Measurements from ENCODE around the gene OR13C2. TPM values are rescaled to one million over a fixed set of nuclear protein-coding genes. Genes with fewer than 3 reads are reported as not detected.
"Not testable (repeated sequence)": the region's sequence is repeated elsewhere in the genome, so short reads cannot be mapped to it uniquely, and the experiment has no call there.

OR13C2 gene
- total RNA-seq, result not detected

GRCh38 chr9:104605527-104605926, at the start of gene OR13C2:
OR13C2 (minus strand) TSS chr9:104605627; CDS start chr9:104605627, 0 bp downstream.
- H3K4me1 Mint-ChIP-seq; H3K36me3 Mint-ChIP-seq (ENCODE audit: low read depth); H3K27me3 Mint-ChIP-seq; POLR2A ChIA-PET; DNase-seq; intact Hi-C loops (cut with DNase I, micrococcal nuclease); H3K4me3 Mint-ChIP-seq; ATAC-seq; H3K9me3 Mint-ChIP-seq (ENCODE audit: low read depth); CTCF ChIA-PET; H3K27ac Mint-ChIP-seq: not testable (repeated sequence)

- intact Hi-C loops (cut with DNase I, micrococcal nuclease), result no loop called here
- ATAC-seq (no peak), DNase-seq (no peak)
- Mint-ChIP-seq H3K4me1 (no peaks in the 10 kb centered on the region), H3K27me3 (peaks cover 3% of the 10 kb centered on the region), H3K27ac (no peak overlapping the region), H3K9me3 (ENCODE audit: low read depth) (peaks cover 21% of the 10 kb centered on the region), H3K36me3 (ENCODE audit: low read depth) (no peaks in the 10 kb centered on the region), H3K4me3 (no peak overlapping the region)
- ChIA-PET POLR2A (no interaction called here), CTCF (no interaction called here)
These were observed 30.0 kb upstream of the OR13C2 start for GRCh38 chr9:104635456-104635855.

- Mint-ChIP-seq H3K9me3 (ENCODE audit: low read depth) (peaks cover 11% of the 10 kb centered on the region), H3K4me1 (no peaks in the 10 kb centered on the region)
- intact Hi-C loops (cut with DNase I, micrococcal nuclease), result no loop called here
These were observed 28.6 kb upstream of the OR13C2 start for GRCh38 chr9:104633976-104634520.

GRCh38 chr9:104625964-104626363, 20.5 kb upstream of the OR13C2 start:
- H3K36me3 Mint-ChIP-seq (ENCODE audit: low read depth); DNase-seq; H3K27me3 Mint-ChIP-seq; CTCF ChIA-PET; H3K27ac Mint-ChIP-seq; H3K9me3 Mint-ChIP-seq (ENCODE audit: low read depth); H3K4me3 Mint-ChIP-seq; ATAC-seq; intact Hi-C loops (cut with DNase I, micrococcal nuclease); H3K4me1 Mint-ChIP-seq: not testable (repeated sequence)
- POLR2A ChIA-PET, result interaction anchor here (0.8 kb wide), 1 partner anchor 23 kb away, joined by 5 read pairs; no protein-coding TSS in a partner anchor

More at GRCh38 chr9:104633976-104634520, 28.6 kb upstream of the OR13C2 start:
- Mint-ChIP-seq H3K36me3 (ENCODE audit: low read depth) (no peaks in the 10 kb centered on the region), H3K4me3 (no peak overlapping the region), H3K27ac (no peak overlapping the region), H3K27me3 (peaks cover 3% of the 10 kb centered on the region)
- ATAC-seq (no peak), DNase-seq (no peak)
- CTCF ChIA-PET, result no interaction called here
- POLR2A ChIA-PET, result no interaction called here

GRCh38 chr9:104618104-104618503, 12.7 kb upstream of the OR13C2 start, which contains the start of gene OR13C9:
OR13C9 (minus strand) TSS chr9:104618204; CDS start chr9:104618204, 0 bp downstream.
- Mint-ChIP-seq H3K27ac (no peak within 1 kb of the TSS), H3K36me3 (ENCODE audit: low read depth) (no peaks in the 10 kb centered on the region), H3K4me1 (no peaks in the 10 kb centered on the region), H3K9me3 (ENCODE audit: low read depth) (peaks cover 4% of the 10 kb centered on the region), H3K27me3 (peaks cover 3% of the 10 kb centered on the region), H3K4me3 (no peak within 1 kb of the TSS)
- POLR2A ChIA-PET, result no interaction called here
- ATAC-seq (no peak), DNase-seq (no peak)
- intact Hi-C loops (cut with DNase I, micrococcal nuclease), result loop anchor here in 1 of 2 experiments (5.0 kb wide), 1 partner anchor 49 kb away; no protein-coding TSS in a partner anchor
- CTCF ChIA-PET, result no interaction called here

GRCh38 chr9:104617418-104617817, 12.0 kb upstream of the OR13C2 start:
- no peak for DNase-seq
- ATAC-seq, result no peak
- H3K4me1 Mint-ChIP-seq, result no peaks in the 10 kb centered on the region
- peaks cover 3% of the 10 kb centered on the region for H3K9me3 Mint-ChIP-seq (ENCODE audit: low read depth)
- POLR2A ChIA-PET, result no interaction called here
- peaks cover 3% of the 10 kb centered on the region for H3K27me3 Mint-ChIP-seq
- CTCF ChIA-PET, result interaction anchor here (0.6 kb wide), 1 partner anchor 146 kb away, joined by 3 read pairs; no protein-coding TSS in a partner anchor
- H3K4me3 Mint-ChIP-seq, result no peak overlapping the region
- no peak overlapping the region for H3K27ac Mint-ChIP-seq
- H3K36me3 Mint-ChIP-seq (ENCODE audit: low read depth), result no peaks in the 10 kb centered on the region
- intact Hi-C loops (cut with DNase I, micrococcal nuclease), result loop anchor here in 1 of 2 experiments (5.0 kb wide), 1 partner anchor 50 kb away; no protein-coding TSS in a partner anchor

GRCh38 chr9:104611213-104611612, 5.8 kb upstream of the OR13C2 start:
- Mint-ChIP-seq H3K27me3 (peaks cover 3% of the 10 kb centered on the region), H3K36me3 (ENCODE audit: low read depth) (no peaks in the 10 kb centered on the region), H3K4me1 (no peaks in the 10 kb centered on the region), H3K4me3 (no peak overlapping the region), H3K9me3 (ENCODE audit: low read depth) (peaks cover 3% of the 10 kb centered on the region), H3K27ac (no peak overlapping the region)
- CTCF ChIA-PET, result no interaction called here
- intact Hi-C loops (cut with DNase I, micrococcal nuclease), result no loop called here
- POLR2A ChIA-PET, result no interaction called here
- DNase-seq, result no peak
- no peak for ATAC-seq

- ATAC-seq (no peak), DNase-seq (no peak)
- intact Hi-C loops (cut with DNase I, micrococcal nuclease), result no loop called here
- no peaks in the 10 kb centered on the region for H3K27me3 Mint-ChIP-seq
- H3K27ac Mint-ChIP-seq, result no peak overlapping the region
- H3K36me3 Mint-ChIP-seq (ENCODE audit: low read depth), result no peaks in the 10 kb centered on the region
- no peaks in the 10 kb centered on the region for H3K9me3 Mint-ChIP-seq (ENCODE audit: low read depth)
- ChIA-PET POLR2A (no interaction called here), CTCF (no interaction called here)
- H3K4me1 Mint-ChIP-seq, result no peaks in the 10 kb centered on the region
- no peak overlapping the region for H3K4me3 Mint-ChIP-seq
These were observed 2.9 kb upstream of the OR13C2 start for GRCh38 chr9:104608336-104608735.

- ATAC-seq (no peak), DNase-seq (no peak)
- ChIA-PET CTCF (no interaction called here), POLR2A (no interaction called here)
- Mint-ChIP-seq H3K4me1 (no peaks in the 10 kb centered on the region), H3K27ac (no peak overlapping the region), H3K36me3 (ENCODE audit: low read depth) (no peaks in the 10 kb centered on the region), H3K9me3 (ENCODE audit: low read depth) (no peaks in the 10 kb centered on the region), H3K4me3 (no peak overlapping the region), H3K27me3 (peaks cover 2% of the 10 kb centered on the region)
- intact Hi-C loops (cut with DNase I, micrococcal nuclease), result no loop called here
These were observed 725 bp upstream of the OR13C2 start for GRCh38 chr9:104606152-104606551.

- no peak overlapping the region for H3K4me3 Mint-ChIP-seq
- CTCF ChIA-PET, result no interaction called here
- DNase-seq (no peak), ATAC-seq (no peak)
- H3K27ac Mint-ChIP-seq, result no peak overlapping the region
- no peaks in the 10 kb centered on the region for H3K36me3 Mint-ChIP-seq (ENCODE audit: low read depth)
- H3K4me1 Mint-ChIP-seq, result no peaks in the 10 kb centered on the region
- POLR2A ChIA-PET, result no interaction called here
- intact Hi-C loops (cut with DNase I, micrococcal nuclease), result loop anchor here in 1 of 2 experiments (5.0 kb wide), 1 partner anchor 138 kb away; no protein-coding TSS in a partner anchor
- no peaks in the 10 kb centered on the region for H3K9me3 Mint-ChIP-seq (ENCODE audit: low read depth)
- H3K27me3 Mint-ChIP-seq, result peaks cover 2% of the 10 kb centered on the region
These were observed 626 bp downstream of the OR13C2 start for GRCh38 chr9:104604801-104605200.

GRCh38 chr9:104599313-104599712, 6.1 kb downstream of the OR13C2 start, which contains the start of gene OR13C5:
OR13C5 (minus strand) TSS chr9:104599413; CDS start chr9:104599413, 0 bp downstream.
- DNase-seq; H3K9me3 Mint-ChIP-seq (ENCODE audit: low read depth); POLR2A ChIA-PET; H3K4me3 Mint-ChIP-seq; H3K4me1 Mint-ChIP-seq; H3K27ac Mint-ChIP-seq; H3K27me3 Mint-ChIP-seq; CTCF ChIA-PET; ATAC-seq; H3K36me3 Mint-ChIP-seq (ENCODE audit: low read depth); intact Hi-C loops (cut with DNase I, micrococcal nuclease): not testable (repeated sequence)

GRCh38 chr9:104598749-104599148, 6.7 kb downstream of the OR13C2 start:
- H3K9me3 Mint-ChIP-seq (ENCODE audit: low read depth); H3K36me3 Mint-ChIP-seq (ENCODE audit: low read depth); H3K4me1 Mint-ChIP-seq; intact Hi-C loops (cut with DNase I, micrococcal nuclease); H3K4me3 Mint-ChIP-seq; POLR2A ChIA-PET; CTCF ChIA-PET; H3K27ac Mint-ChIP-seq; H3K27me3 Mint-ChIP-seq; DNase-seq; ATAC-seq: not testable (repeated sequence)
